GM21447 (cell line): Measurements from ENCODE around the gene UBQLNL.

Experiments used
- ATAC-seq: cut with Tn5 transposase; IDR thresholded peaks from one replicate; pipeline ENCODE4 v1.9.1; 2021; ENCODE audit not compliant: unreplicated experiment

The UBQLNL gene

DNA sequence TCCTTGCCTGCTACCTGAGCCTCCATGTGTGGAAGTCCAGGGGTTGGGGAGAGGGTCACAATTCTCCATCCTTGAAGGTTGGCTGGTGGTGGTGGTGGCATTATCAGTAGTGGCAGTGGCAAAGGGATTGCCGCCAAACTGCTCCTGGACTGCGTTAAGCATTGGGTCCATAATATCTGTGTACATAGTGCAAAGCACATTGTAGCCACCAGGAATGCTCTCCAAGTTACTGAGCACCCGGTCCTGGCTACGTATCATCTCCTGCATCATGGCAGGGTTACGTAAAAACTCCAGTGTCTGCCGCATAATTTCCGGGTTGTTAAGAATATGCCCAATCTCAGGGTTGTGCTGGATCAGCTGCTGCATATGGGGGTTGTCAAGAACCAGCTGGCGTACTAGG lies 7.9 kb downstream of the UBQLNL start:
- no peak for ATAC-seq

DNA sequence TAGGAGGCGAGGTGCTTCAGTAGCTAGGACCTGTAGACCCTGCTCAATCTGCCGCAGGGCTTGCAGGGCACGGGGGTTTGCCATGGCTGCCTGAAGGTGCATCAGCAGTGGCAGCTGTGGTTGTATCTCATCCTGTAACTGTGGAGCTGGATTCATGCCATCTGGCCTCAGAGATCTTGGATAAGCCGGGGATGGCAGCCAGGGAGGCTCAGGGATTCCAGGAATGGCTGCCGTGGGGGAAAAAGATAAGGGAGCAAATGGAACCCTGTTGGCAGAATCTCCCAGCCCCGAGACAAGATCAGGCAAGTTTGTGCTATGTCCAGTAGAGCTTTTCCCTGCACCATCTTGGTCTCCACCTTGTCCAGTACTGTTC lies 8.6 kb downstream of the UBQLNL start:
- ATAC-seq = no peak

DNA sequence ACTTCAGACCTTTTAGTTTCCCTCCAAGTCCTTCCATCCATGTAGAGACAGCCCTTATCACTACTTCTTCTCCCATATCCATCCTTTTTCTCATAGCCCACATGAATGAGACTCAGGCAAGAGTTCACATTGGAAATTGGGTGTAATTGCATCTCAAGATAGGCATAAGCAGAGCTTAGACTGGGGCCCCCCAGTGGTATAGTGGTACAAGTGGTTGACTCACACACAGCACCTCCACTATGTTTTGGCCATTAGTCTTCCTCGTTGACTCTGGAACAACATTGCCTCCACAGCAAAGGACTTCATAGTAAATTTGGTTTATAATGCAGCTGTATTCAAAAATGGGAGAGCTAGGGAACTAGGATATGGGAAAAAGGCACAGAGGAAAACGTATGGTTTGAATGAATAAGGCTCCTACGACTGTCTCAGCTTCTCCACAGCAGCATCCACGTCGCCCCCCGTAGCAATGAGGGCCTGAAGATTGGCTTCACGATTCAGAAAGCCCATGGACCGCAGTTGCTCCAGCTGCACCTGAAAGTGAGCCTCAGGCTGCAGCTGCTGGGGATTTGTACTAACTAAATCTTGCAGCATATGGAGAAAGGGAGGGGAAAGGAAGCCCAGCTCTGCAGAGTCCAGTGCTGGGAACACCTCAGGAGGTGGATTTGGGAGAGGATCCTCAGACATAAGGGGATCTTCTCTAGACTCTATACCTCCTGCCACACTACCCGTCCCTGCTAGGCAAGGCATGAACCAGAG lies 9.1 kb downstream of the UBQLNL start:
- ATAC-seq = no peak

DNA sequence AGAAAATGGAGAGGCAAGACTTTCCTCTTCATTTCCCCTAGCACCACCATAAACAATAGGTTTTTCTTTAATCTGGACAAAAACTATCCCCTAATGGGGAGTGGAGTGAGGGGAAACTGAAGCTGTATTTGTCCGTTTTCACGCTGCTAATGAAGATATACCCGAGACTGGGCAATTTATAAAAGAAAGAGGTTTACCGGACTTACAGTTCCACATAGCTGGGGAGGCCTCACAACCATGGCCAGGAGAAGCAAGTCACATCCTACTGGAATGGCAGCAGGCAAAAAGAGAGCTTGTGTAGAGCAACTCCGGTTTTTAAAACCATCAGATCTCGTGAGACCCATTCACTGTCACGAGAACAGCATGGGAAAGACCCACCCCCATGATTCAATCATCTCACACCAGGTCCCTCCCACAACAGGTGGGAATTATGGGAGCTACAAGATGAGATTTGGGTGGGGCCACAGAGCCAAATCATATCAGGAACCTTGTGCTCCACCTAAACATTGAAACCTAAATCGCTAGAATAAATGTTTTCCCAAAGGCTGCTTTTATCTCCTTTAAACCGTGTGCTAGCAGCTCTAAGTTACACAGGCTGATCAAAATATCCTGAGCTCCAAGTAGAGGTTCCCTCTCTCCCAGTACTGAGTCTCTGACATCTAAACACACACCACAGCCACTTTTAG lies 11.0 kb downstream of the UBQLNL start:
- ATAC-seq = no peak

DNA sequence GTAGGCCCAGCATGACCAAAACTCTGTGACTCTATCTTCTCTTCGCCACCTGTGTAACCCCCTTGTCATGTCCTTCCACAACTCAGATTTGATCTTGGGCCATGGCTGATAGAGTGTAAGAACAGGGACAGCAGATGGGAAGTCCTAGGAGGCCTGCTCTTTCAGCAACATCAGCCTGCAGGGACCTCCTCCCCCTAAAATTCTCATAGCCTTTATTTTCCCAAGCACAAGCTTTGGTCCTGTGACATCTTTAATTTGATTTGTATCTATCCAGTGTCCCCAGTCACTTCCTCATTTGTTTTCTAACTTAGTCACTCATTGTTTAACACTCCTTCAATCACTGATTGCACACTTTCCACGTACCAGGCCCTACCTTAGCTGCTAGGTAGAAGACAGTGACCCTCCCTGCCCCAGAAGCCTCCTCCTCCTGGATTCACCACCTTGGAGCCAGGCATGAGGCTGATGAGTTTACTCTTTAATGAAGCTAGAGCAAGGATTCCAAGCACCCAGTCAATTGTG lies 12.0 kb downstream of the UBQLNL start:
- no peak for ATAC-seq

DNA sequence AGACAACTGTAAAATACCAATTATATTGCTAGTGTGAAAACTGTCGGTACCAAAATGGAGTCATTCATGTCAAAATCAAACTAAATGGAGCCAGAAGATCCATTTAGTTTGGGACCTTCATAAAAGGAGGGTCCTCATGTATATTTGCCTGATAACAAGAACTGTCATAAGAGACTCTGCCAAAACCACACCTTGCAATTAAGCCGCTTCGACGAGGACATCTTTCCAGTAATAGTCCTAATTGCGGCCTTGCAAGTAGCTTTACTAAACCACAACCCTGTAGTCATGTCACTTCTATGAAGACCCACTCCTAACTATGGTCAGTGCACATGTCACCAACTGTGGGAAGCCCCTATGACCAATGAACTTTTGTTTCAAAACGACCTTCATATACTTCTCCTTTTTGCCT lies 16.1 kb downstream of the UBQLNL start:
- no peak for ATAC-seq

DNA sequence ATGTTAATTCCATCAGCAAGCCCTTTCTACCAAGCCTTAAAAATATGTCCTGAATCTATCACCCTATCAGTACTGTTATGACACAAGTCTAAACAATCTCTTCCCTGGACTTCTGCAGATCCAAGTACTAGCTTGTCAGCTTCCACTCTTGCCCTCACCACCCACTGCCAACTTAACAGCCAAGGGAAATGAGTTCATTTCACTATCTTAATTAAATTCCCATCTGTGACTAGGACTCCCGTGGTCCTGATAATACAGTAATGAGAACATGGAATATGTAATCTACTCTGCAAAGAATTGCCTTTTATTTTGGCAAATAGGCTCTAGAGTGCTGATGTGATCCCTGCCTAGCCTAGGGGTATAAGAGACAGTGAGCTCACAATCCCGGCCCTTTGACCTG lies 16.8 kb downstream of the UBQLNL start:
- ATAC-seq = no peak

DNA sequence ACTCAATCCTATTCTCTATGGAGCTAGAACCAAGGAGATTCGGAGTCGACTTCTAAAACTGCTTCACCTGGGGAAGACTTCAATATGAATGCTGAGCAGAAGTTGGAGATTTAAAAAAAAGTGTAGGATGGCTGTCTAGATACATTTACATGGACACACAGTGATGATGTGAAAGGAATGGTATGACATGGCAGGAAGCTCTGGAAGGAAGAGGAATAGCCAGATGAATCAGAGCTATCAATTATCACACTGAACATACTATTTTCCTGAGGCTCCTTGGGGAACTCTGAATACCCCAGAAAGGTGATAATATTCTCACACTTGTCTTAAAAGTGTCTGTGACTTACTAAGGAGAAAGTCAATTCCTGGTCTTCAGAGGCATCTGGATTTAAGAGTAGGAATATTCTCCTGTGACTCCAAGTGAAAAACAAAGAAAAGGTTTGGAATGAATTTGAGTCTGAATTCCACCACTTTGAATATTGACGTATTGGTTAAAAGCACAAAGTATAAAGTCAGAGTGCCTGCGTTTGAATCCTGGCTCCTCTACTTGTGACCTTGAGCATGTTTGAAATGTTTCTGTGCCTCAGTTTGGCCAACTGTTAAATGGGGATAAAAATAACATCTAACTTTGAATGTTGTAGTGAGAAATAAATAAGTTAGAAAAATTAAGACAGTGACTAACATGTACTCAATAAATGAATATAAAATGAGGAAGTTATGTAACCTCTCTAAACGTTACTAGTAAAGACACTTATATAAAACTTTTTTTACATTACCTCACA lies 26.7 kb downstream of the UBQLNL start:
- ATAC-seq = no peak

DNA sequence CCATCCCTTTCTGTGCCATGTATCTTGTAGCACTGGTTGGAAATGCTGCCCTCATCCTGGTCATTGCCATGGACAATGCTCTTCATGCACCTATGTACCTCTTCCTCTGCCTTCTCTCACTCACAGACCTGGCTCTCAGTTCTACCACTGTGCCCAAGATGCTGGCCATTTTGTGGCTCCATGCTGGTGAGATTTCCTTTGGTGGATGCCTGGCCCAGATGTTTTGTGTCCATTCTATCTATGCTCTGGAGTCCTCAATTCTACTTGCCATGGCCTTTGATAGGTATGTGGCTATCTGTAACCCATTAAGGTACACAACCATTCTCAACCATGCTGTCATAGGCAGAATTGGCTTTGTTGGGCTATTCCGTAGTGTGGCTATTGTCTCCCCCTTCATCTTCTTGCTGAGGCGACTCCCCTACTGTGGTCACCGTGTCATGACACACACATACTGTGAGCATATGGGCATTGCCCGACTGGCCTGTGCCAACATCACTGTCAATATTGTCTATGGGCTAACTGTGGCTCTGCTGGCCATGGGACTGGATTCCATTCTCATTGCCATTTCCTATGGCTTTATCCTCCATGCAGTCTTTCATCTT lies 27.6 kb downstream of the UBQLNL start:
- ATAC-seq = no peak

DNA sequence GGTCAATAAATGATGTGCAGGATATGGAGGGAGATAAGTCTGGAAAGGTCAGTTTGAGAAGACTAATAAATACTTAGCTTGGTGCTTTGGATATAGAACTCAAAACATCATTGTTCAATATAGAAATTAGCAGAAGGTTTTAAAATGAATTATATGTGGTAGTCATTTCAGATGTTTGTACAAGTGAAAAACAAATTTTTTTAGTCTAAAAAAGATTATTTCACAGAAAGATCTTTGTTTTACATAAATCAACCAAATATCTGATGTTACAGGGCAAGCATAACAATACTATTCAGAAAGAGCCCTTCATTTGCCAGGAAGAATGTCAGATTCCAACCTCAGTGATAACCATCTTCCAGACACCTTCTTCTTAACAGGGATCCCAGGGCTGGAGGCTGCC lies 28.1 kb downstream of the UBQLNL start, which contains the start of gene OR52D1:
Gene OR52D1, plus strand, starts transcription at position 301 of the 400 bp plus-strand sequence. Its CDS starts 22 bp downstream, at position 323.
- ATAC-seq = no peak

DNA sequence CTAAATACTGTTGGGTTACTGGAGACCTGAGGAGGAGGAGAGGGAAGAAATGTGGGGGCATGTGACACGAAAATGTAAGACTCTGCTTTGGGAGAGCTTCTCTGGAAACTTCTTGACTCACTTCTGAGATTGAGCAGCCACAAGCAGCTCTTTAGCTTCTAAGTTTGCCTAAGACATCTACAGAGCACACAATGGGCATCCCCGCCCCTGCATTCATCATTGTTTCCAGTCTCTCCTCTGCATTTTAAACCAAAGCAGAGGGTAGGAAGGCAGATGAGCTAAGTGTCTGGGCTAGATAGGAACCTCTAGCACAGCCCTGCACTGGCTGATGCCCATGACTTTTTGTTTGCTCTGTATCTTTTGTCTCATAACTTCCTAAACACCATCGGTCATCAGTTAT lies 30.1 kb downstream of the UBQLNL start:
- ATAC-seq = no peak

DNA sequence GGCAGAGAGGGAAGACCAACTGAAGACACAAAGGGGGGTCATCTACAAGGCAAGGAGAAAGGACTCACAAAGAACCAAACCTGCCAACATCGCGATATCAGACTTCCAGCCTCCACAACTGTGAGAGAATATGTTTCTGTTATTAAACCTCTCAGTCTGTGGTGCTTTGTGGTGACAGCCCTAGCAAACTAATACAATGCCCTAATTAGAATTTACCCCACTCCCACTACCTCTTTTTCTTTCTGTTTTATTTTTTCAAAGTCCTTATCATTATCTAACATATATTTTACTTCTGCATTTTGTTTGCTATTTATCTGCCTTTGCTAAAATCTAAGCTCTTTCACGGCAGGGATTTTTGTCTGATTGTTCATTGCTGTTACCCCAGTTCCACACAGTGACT lies 30.5 kb downstream of the UBQLNL start:
- ATAC-seq = no peak

DNA sequence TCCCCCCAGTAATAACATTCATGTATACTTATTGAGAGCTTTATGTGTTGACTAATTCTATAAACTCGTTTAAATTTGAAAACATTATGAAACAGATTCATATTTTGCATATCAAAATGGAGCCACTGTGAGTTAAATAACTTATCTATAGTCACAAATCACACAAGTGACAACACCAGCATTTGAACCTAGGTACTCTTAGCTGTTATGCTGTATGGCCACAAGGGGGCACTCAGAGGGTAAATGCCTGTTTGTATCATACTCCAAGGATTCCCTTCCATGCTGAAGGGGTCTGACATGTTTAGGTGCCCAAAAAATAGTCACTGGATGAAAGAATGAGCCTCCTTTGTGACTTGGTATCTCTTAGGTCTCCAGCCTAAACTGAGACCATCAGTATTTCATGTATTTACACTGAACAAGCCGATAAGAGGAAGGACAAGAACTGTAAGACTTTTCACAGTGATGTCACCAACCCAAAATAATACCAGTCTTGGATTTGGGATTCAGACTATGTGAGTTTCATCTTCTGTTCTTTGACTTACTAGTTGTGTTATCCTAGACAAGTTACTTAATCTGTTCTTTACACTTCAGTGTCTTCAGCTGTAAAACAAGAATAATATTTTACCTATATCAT lies 40.2 kb downstream of the UBQLNL start:
- ATAC-seq = peak; percentile 61

DNA sequence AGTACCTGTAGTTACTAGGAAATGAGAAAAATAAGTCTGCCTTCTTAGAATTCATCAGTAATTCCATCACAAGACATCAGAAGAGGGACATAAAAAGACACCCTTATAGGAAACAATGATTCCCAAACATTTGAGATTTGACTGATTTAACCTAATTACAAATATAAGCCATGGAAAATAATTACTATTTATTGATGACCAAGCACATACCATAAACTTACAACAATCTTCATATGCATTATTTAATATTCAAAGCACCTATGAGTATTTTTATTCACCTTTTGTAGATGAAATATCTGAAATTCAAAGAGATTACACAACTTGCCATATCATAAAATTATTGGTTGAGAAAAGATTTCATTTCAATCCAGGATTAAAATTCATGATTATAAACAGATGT lies 42.6 kb downstream of the UBQLNL start:
- ATAC-seq = no peak

DNA sequence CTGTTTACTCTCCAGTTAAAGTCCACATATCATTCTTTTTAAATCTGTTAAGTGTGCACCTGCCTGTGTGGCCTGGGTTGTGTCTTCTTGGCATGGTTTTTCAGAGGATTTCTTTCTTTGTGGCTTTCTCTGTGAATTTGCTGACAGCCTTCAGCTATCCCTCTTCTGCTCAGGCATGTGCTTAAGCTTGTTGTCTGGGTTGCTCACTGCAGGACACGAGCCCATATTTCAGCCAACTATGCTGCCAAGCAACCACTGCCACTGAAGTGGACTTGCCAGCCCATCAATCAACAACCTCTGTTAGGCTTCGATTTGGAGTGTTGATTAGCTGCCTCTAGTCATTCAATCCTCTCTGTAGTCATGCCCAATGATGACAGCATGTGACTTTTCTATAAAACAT lies 49.0 kb downstream of the UBQLNL start:
- ATAC-seq = no peak
